GM18499 (cell line): ENCODE results near the gene CMBL.
"Not testable (repeated sequence)": the region's sequence is repeated elsewhere in the genome, so short reads cannot be mapped to it uniquely, and the experiment has no call there.

Source experiments
- ATAC-seq: cut with Tn5 transposase; IDR thresholded peaks from one replicate; pipeline ENCODE4 v1.9.1; 2021; ENCODE audit warnings: moderate number of reproducible peaks; ENCODE audit not compliant: insufficient read depth, unreplicated experiment

CMBL gene

GRCh38 chr5:10262995-10263394 is 44.7 kb downstream of the CMBL start:
- no peak for ATAC-seq

GRCh38 chr5:10262121-10262774 is 45.5 kb downstream of the CMBL start:
- no peak for ATAC-seq

- ATAC-seq = no peak
Observed at GRCh38 chr5:10261065-10261464, 46.6 kb downstream of the CMBL start.

GRCh38 chr5:10259899-10260298 is 47.8 kb downstream of the CMBL start:
- no peak for ATAC-seq

- ATAC-seq = no peak
Observed at GRCh38 chr5:10257870-10258269, 49.8 kb downstream of the CMBL start.

GRCh38 chr5:10254686-10255085 is 53.0 kb downstream of the CMBL start:
- ATAC-seq = no peak

- no peak for ATAC-seq
Observed at GRCh38 chr5:10253390-10253789, 54.3 kb downstream of the CMBL start.

- ATAC-seq = no peak
Observed at GRCh38 chr5:10251405-10251804, 56.3 kb downstream of the CMBL start.

GRCh38 chr5:10250806-10251276 is 56.9 kb downstream of the CMBL start:
- ATAC-seq = no peak

- peak; percentile 76 for ATAC-seq
Observed at GRCh38 chr5:10249948-10250805, 57.5 kb downstream of the CMBL start, which contains the start of gene CCT5. CCT5 (plus strand) TSS chr5:10250280; CDS start chr5:10250341, 61 bp downstream.

GRCh38 chr5:10248378-10249260 is 59.1 kb downstream of the CMBL start:
- ATAC-seq = peak; percentile 11

GRCh38 chr5:10247217-10247616 is 60.5 kb downstream of the CMBL start:
- ATAC-seq = not testable (repeated sequence)

GRCh38 chr5:10246761-10247160 is 60.9 kb downstream of the CMBL start:
- no peak for ATAC-seq

GRCh38 chr5:10244342-10244944 is 63.3 kb downstream of the CMBL start:
- no peak for ATAC-seq

- ATAC-seq = no peak
Observed at GRCh38 chr5:10243660-10244240, 64.0 kb downstream of the CMBL start.

- ATAC-seq = no peak
Observed at GRCh38 chr5:10235350-10235749, 72.4 kb downstream of the CMBL start.

- no peak for ATAC-seq
Observed at GRCh38 chr5:10233505-10233904, 74.2 kb downstream of the CMBL start.

GRCh38 chr5:10233011-10233410 is 74.7 kb downstream of the CMBL start:
- ATAC-seq = no peak

GRCh38 chr5:10232386-10232785 is 75.3 kb downstream of the CMBL start:
- no peak for ATAC-seq
